Neural crest cell (in vitro differentiated cells): ENCODE measurements around the gene DNAH14. TPM values are rescaled to one million over a fixed set of nuclear protein-coding genes. Genes with fewer than 3 reads are reported as not detected.
"Not testable (repeated sequence)": the region's sequence is repeated elsewhere in the genome, so short reads cannot be mapped to it uniquely, and the experiment has no call there.

Experiments used
- DNase-seq: peaks from one replicate; pipeline ENCODE4 v3.0.0; 2021; ENCODE audit warnings: low read depth, mixed read lengths, low spot score
- H3K27ac Mint-ChIP-seq: one replicate; pipeline ENCODE4 v1.8.0; 2021; ENCODE audit warnings: mild to moderate bottlenecking, mixed read lengths; ENCODE audit not compliant: unreplicated experiment
- H3K27me3 Mint-ChIP-seq: 2 replicates; pipeline ENCODE4 v1.8.0; 2021; ENCODE audit warnings: low read depth, mild to moderate bottlenecking, mixed read lengths
- H3K36me3 Mint-ChIP-seq: 2 replicates; pipeline ENCODE4 v1.8.0; 2021; ENCODE audit warnings: low read depth, mild to moderate bottlenecking, mixed read lengths
- H3K4me1 Mint-ChIP-seq: 2 replicates; pipeline ENCODE4 v1.8.0; 2021; ENCODE audit warnings: mixed read lengths
- H3K4me3 Mint-ChIP-seq: one replicate; pipeline ENCODE4 v1.8.0; 2021; ENCODE audit warnings: mild to moderate bottlenecking, mixed read lengths
- H3K9me3 Mint-ChIP-seq: 2 replicates; pipeline ENCODE4 v1.8.0; 2021; ENCODE audit warnings: mixed read lengths
- CTCF ChIP-seq: fragments of 200-600 bp; sonication (generic); conservative IDR thresholded peaks from 2 replicates; pipeline ENCODE4 v1.5.0; 2021; ENCODE audit warnings: antibody characterized with exemption, mild to moderate bottlenecking
- total RNA-seq: library from RNA; stranded (reverse); gene quantifications from 2 replicates; pipeline ENCODE4 v1.2.1, GENCODE V29; 2021

DNAH14 gene
- total RNA-seq, 1 donor from 2014 or later = 31.0 TPM

- Mint-ChIP-seq H3K27me3 (no peaks in the 10 kb centered on the region), H3K27ac (no peak overlapping the region), H3K4me1 (no peaks in the 10 kb centered on the region), H3K4me3 (no peak overlapping the region), H3K36me3 (peaks cover 42% of the 10 kb centered on the region), H3K9me3 (peaks cover 19% of the 10 kb centered on the region)
- no peak for DNase-seq
- TF ChIP-seq CTCF = no peak
Measured at GRCh38 chr1:225021037-225021436, 91.6 kb downstream of the DNAH14 start.

- no peaks in the 10 kb centered on the region for H3K4me1 Mint-ChIP-seq
- H3K27ac Mint-ChIP-seq = no peak overlapping the region
- peaks cover 24% of the 10 kb centered on the region for H3K36me3 Mint-ChIP-seq
- TF ChIP-seq CTCF = no peak
- H3K27me3 Mint-ChIP-seq = no peaks in the 10 kb centered on the region
- peaks cover 12% of the 10 kb centered on the region for H3K9me3 Mint-ChIP-seq
- DNase-seq = no peak
- H3K4me3 Mint-ChIP-seq = no peak overlapping the region
Measured at GRCh38 chr1:225026701-225027100, 97.2 kb downstream of the DNAH14 start.

- peaks cover 11% of the 10 kb centered on the region for H3K36me3 Mint-ChIP-seq
- DNase-seq, H3K9me3 Mint-ChIP-seq, H3K27ac Mint-ChIP-seq, H3K27me3 Mint-ChIP-seq, H3K4me1 Mint-ChIP-seq, H3K4me3 Mint-ChIP-seq: not testable (repeated sequence)
Measured at GRCh38 chr1:225036441-225036840, 107.0 kb downstream of the DNAH14 start.

- DNase-seq = no peak
Measured at GRCh38 chr1:225042263-225042662, 112.8 kb downstream of the DNAH14 start.

GRCh38 chr1:225044258-225044657 is 114.8 kb downstream of the DNAH14 start:
- Mint-ChIP-seq H3K36me3 (peaks cover 2% of the 10 kb centered on the region), H3K27ac (no peak overlapping the region), H3K9me3 (no peaks in the 10 kb centered on the region), H3K4me1 (no peaks in the 10 kb centered on the region), H3K27me3 (no peaks in the 10 kb centered on the region), H3K4me3 (no peak overlapping the region)
- TF ChIP-seq CTCF = no peak
- DNase-seq = no peak

More at GRCh38 chr1:225042263-225042662, 112.8 kb downstream of the DNAH14 start:
- TF ChIP-seq CTCF = no peak
- Mint-ChIP-seq H3K27me3 (no peaks in the 10 kb centered on the region), H3K4me3 (no peak overlapping the region), H3K27ac (no peak overlapping the region), H3K4me1 (no peaks in the 10 kb centered on the region), H3K36me3 (peaks cover 5% of the 10 kb centered on the region), H3K9me3 (no peaks in the 10 kb centered on the region)

- no peaks in the 10 kb centered on the region for H3K9me3 Mint-ChIP-seq
Measured at GRCh38 chr1:225049594-225049993, 120.1 kb downstream of the DNAH14 start.

More at GRCh38 chr1:225049594-225049993, 120.1 kb downstream of the DNAH14 start:
- H3K27ac Mint-ChIP-seq = no peak overlapping the region
- no peak overlapping the region for H3K4me3 Mint-ChIP-seq
- no peak for DNase-seq
- H3K4me1 Mint-ChIP-seq = no peaks in the 10 kb centered on the region
- no peaks in the 10 kb centered on the region for H3K27me3 Mint-ChIP-seq
- TF ChIP-seq CTCF = no peak
- H3K36me3 Mint-ChIP-seq = no peaks in the 10 kb centered on the region
